22Rv1 (cell line): ENCODE data around the gene KCNH1.

Source experiments
- ZFX ChIP-seq: fragments of 450-650 bp; IDR thresholded peaks from 2 replicates; pipeline ENCODE4 v1.6.1; 2017; ENCODE audit warnings: antibody characterized with exemption, borderline replicate concordance
- TF ChIP-seq, protein P1 (sequence below): fragments of 450-650 bp; IDR thresholded peaks from 2 replicates; pipeline ENCODE4 v1.5.1; 2017; ENCODE audit warnings: mild to moderate bottlenecking

GRCh38 chr1:210937846-210938245 lies 196.1 kb downstream of the KCNH1 start:
- TF ChIP-seq, protein P1, sequence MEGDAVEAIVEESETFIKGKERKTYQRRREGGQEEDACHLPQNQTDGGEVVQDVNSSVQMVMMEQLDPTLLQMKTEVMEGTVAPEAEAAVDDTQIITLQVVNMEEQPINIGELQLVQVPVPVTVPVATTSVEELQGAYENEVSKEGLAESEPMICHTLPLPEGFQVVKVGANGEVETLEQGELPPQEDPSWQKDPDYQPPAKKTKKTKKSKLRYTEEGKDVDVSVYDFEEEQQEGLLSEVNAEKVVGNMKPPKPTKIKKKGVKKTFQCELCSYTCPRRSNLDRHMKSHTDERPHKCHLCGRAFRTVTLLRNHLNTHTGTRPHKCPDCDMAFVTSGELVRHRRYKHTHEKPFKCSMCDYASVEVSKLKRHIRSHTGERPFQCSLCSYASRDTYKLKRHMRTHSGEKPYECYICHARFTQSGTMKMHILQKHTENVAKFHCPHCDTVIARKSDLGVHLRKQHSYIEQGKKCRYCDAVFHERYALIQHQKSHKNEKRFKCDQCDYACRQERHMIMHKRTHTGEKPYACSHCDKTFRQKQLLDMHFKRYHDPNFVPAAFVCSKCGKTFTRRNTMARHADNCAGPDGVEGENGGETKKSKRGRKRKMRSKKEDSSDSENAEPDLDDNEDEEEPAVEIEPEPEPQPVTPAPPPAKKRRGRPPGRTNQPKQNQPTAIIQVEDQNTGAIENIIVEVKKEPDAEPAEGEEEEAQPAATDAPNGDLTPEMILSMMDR, result no peak
- TF ChIP-seq ZFX, result no peak
